ENCODE measurements around the gene TBX6.
A peak's percentile ranks its signal among the peaks of the same experiment; 100 is the strongest.

The TBX6 gene

DNA sequence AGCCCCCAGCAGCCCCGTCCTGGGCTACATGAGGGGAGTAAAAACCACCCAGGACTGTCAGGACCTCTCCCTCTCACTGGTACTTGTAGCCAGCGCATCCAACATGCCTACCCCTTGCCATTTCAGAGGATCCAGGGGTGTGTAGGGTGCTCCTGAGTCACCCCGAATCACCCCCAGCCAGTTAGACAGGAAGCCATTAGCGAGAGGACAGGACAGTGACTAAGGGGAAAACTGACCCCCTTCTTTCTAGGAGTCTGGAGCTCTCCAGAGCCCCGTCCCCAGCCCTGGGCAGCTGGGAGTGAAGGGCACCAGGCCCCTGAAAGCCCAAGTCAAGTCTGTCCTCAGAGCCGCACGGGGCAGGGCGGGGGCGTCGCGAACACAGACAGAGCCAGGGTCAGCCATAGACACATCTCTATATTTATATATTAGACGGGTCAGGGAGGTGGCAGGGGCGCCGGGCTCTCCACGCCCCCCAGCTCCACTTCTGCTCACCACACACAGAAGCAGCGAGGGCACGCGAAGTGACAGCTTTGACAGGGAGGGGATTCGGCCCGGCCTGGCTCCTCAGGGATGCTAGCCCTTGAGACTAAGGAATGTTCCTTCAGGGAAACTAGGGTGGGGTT is 22.1 kb upstream of the TBX6 start:
- no peak for DNase-seq

DNA sequence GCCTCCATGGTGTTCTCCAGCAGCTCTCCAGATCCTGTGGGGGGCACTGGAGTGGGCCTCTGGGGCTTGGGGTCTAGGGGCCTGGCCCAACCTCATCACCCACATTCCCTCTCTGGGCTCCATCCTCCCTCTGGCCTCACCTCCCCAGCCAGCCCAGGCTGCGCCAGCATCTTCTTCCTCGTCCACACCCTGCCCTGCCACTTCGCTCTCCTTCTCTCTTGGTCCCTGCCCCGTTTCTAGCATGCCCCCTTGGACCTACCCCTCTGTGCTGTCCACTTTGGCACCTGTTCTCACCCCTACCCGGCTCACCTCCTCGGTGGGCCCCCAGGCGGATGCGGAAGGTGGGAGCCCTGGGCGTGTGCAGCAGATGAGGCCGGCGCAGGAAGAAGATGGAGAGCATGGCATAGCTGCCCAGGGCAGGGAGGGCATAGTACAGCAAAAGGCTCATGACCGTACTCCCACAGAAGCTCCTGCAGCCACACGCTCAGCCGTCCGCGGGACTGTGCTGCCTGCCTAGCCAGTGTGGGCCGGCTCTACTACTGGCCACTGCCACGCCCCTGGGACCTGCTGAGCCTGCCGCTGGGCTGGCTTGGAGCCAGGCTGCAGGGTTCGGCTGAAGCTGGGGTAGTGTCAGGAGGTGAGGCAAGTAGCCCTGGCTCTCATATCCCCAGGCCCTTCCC is 21.4 kb upstream of the TBX6 start, which contains the start of gene GDPD3:
GDPD3 (minus strand) TSS at position 507 of the 680 bp plus-strand sequence; CDS start at position 448, 59 bp downstream.
- DNase-seq, result no peak

DNA sequence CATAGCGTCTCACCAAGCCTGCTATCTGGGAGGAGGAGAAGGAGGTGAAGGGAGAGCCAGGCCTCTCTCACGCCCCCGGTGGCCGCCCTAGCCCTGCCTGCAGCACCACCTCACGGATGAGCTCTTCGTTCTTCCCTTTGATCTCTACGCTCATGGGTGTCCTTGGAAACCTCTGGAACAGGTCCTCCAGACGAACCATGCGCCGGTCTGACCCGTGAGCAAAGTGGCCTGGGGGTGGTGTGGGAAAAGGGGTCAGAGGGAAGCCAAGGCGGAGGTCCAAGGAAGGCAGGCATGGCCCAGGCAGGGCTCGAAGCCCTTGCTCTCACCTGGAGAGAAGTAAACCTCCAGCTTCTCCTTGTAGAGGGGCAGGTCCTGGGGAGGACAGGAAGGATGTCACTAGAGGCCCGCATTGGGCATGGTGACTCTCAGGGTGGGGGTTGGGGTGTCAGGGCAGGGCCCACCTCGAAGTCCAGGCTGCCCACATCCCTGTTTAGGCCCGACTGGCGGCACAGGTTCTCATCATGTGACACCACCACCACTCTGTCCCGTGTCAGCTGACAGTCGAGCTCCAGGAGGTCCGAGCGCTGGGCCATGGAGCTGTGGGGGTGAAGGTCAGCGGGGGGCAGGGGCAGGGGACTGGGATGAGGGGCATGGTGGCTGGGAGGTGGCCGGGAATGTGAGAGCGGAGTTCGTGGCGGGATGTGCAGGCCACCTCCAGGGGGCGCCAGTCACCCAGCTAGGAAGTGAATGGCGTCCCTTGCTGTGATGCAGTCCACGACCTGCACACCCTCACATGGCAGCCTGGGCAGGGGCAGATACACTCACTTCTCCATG is 20.7 kb upstream of the TBX6 start:
- peak; percentile 13 to 56 (median 44) for DNase-seq

DNA sequence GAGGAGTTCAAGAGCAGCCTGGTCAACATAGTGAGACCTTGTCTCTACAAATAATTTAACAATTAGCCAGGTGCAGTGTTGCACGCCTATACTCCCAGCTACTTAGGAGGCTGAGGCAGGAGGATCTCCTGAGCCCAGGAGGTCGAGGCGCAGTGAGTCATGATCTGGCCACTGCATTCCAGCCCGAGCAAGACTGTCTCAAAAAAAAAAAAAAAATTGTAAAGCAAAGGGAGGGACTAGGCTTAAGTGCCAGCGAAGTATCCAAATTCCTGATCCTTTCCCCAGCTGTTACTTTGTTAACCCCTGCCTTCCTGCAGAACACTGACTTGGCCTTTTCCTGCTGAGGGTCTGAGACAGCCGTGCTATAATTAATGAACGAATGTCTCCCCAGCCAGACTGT is 18.9 kb upstream of the TBX6 start:
- DNase-seq, result no peak

DNA sequence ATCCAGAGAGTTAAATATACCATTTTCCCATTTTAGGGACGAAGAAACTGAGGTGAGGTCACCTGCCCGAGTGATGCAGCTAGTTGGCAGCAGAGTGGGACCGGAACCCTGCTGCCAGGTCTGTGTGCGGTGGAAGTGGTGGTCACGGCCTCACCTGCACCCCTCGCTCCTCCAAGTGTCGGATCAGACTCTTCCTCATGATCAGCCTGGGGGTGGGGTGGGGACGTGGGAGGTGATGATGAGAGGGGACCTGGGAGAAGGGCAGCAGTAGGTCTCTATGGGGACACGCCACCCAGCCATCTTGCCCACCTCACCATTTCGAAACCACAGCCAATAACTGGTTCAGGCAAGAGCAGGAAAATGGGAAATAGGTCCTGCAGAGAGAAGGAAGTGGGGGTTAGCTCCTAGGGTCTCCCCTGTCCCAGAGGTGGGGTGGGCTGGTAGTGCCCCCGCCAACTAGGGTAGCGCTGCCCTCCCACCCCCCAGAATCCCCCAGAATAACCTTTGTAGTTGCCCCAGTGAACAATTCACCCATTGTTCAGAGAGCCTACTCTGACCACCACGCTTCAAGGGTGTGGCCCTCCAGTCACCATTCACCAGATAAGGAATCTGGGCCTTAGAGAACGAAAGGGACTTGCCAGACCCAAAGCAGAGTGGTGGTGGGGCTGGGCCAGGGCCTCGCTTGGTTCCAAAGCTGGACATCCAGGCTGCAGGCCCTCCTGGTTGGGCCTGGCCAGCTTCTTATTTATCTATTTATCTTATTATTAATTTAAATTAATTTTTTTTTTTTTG is 16.5 kb upstream of the TBX6 start:
- DNase-seq, result no peak

DNA sequence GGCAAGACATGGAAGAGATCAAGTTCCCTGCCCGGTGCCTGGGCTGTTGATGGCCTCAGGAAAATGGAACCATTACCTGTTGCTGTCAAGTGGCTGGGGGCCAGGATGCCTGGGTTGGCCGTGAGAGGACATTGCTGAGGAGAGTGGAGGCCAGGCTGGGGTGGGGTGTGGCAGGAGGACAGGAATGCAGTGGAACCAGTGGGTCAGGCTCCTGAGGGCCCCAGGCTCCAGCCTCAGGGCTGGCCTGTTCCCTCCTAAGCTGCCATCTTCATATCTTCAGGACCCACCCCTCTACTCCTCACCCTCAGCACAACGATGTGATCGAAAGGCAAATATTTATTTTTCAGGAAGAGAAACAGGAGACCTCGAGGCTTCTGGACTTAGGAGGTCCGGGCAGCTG is 12.8 kb upstream of the TBX6 start:
- DNase-seq, result no peak

DNA sequence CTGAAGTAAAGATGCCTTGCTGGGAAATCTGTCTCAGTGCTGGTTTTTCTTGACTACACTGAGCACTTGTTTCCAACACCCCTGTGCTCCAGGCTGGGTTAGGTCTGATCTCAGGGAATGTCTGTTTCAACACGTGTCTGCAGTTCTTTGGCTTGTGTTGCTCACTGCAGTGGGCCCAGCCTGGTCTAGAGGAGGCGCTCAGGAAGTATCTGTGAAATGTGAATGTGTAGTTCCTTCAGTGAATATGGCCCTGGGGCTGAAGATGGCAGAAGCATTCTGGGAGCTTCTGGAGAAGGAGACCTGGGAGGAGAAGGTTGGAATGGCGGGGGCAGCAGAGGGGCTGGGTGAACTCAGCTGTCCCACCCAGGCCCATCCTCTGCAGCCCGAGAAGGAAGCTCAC is 12.4 kb upstream of the TBX6 start:
- DNase-seq, result no peak

DNA sequence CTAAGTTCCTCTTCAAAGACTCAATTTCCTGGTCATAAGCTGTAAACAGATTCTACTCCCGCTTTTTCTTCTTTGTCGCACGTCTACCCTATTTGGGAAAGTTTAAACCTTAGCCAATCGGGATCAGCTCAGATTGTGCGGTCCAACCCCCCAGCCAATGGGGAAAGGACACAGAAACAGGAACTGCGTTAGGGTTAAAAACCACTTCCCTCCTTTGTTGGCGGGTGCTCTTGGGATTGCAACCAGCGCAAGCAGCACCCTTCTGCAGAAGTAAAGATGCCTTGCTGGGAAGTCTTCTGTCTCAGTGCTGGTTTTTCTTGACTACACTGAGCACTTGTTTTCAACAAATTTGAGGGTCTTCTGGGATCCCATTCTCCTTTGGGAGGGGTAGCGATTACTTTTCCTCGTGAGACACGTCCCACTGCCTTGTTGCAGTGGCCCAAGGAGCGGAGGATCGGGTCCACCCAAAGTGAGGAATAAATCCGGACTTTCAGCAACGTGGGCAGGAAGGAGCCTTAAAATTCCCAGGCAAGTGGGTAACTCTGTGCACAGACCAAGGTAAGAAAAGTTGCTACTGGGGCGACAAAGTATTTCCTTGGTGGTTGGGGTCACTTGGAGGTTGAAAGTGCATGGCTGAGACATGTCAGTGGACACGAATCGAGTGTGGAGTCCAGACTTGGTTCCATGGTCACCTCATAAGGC is 5.3 kb upstream of the TBX6 start:
- no peak for DNase-seq

DNA sequence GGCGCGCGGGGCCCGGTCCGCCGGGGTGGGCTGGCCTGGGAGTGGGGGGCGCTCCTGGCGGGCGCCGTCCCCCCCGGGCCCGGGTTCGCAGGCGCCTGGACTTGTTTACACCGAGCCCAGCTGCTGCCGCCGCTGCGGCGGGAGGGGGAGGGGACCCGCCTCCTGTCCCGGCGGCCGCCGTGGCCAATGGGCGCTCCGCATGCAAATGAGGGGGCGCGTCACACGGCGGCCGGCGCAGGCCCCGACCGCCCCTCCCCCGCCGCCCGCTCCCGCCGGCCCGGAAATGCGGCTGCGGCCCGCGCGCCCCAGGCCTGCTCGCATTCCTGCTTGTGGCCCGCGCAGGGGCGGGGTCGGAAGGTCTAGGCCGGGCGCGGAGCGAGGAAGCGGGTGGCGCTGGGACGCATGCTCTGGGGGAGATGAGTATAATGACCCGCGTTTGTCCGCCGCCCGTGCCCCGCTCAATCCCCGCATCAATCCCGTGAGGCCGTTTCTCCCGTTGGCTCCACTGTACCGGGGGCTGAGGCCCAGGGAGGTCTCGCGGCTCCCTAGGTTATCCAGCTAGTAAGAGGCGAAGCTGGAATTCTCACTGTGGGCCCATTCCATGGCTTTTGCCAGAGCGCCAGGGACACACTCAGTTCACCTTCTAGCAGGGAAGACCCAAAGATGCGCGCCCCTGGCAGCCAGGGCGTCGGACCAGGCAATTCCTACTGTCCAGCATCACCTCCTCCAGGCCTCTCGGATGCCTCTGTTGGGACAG is 4.6 kb upstream of the TBX6 start, which contains the start of gene YPEL3:
YPEL3 (minus strand) TSS at position 109 of the 757 bp plus-strand sequence. CDS start 731 bp downstream, outside the sequence.
- peak; percentile 71 to 86 (median 84) for DNase-seq

DNA sequence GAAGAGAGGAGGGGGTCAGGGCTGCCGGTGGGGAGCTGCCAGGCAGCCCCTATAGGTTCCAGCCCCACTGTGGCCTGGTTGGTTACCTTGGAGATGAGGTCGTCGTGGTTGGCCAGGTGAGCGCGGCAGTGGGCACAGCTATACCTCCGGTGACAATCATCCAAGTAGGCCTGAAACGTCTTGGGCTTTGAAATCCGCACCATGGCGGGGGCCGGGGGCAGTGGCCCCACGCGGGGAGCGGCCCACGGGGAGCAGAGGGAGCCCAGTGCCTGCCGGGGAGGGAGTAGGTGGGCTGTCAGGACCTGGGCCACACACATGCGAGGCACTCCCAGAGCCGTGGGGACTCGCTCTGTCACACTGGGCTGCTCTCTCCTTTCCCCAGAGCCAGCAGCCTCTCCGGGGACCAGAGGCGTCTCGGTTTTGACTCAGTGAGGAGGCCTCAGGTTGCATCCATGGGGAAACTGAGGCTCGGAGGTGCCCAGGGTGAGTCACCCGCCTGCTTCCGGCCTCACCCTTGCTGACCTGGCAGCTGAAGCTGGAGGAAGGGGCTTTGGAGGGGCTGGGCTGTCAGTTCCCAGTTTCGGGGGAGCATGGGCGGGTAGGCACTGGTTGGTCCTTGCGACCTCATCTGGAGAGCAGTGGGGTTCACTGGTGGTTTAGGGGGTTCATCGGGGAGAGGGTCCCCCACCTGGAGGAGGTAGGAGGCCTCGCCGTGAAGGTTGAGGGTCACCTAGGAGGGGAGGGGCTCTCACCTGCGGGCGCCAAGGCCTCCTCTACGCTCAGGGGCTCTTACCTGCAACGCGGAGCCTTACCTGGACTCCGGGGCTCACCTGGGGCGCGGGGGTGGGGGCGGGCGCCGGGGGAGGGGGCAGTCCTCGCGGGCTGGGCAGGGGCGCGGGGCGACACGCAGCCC is 3.7 kb upstream of the TBX6 start:
- no peak for DNase-seq

DNA sequence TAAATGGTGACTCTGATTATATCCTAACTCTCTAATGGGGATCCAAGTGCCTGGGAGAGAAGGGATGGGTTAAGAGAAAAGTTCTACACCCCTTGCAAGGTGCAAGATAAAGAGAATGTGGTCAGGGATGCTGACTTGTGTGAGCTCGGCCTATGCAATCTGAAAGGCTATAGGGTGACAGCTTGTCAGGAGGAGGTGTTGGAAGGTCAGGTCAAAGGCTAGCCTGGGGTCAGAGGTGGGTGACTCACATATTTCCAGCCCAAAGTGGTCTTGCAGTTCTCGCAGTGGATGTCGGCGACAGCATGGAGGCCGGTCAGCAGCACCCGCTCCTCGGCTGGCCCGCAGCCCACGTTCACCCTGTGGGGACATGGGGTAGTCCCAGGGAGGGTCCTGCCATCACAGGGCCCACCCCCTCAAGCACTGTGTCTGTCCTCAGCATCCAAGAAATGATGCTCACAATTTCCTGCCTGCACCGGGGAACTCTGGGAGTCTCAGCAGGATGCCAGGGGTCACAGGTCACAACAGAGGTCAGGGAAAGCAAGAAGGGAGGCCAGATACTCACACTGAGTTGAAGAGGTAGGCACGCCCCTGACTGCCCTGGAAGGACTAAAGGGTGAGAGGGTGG is 2.9 kb upstream of the TBX6 start:
- no peak for DNase-seq

DNA sequence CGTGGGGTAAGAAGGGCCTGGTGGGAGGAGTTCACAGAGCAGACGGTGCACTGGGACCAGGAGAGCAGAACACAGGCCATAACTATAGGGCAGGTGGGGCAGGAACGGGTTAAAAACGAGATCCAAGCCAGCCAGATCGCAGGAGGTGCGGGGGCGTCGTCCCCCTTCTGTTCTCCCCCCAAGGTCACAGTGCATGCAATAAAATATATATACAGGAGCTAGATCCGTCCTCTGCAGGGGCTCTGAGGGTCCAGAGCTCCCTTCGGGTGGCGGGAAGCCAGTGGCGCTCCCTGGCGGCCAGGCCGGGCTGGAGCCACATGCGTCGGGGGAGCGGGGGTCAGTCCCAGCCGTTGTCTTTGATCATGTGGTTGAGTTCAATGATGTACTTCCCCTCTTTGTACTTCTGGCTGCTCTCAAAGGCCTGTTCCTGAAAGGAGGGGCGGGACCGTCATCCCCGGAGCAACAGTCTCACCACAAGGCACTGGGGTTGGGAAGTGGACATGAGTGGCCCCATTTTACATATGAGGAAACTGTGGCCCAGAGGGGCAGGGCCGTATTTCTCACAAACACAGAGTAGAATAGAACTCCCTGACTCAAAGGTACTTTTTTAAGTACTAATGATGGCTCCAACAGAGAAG is 768 bp upstream of the TBX6 start:
- peak; percentile 30 to 50 (median 41) for DNase-seq

DNA sequence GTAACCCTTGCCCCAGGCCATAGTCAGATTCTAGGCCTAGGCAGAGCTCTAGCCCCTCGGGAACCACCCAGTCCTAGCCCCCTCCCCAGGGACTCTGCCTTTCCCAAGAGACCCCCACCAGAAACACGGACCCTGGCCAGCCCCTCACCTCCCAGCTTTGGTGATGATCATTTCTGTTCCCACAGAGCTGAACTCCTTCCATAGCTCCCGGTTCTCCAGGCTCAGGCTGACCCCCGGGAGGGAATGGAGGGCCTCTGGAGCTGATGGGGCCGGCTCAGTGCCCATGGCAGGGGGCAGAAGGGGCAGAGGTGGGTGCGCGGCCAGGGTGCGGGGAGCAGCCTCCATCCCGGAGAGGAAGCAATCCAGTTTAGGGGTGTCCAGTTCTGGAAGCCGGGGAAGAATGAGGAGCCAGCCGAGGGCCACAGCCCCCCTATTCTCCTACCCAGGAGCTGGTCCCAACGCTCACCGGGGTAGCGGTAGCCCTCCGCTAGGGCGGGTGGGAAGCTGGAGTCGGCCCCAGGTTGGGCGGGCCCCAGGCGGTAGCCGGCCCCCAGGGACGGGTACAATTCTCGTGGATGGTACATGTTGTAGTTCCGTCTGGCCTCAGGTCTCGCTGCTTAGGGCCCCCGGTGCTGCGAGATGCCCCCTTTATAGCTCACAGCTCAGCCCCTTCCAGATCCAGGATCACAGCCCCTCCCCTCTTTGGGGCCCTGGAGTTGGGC is 953 bp downstream of the TBX6 start:
- no peak for DNase-seq

DNA sequence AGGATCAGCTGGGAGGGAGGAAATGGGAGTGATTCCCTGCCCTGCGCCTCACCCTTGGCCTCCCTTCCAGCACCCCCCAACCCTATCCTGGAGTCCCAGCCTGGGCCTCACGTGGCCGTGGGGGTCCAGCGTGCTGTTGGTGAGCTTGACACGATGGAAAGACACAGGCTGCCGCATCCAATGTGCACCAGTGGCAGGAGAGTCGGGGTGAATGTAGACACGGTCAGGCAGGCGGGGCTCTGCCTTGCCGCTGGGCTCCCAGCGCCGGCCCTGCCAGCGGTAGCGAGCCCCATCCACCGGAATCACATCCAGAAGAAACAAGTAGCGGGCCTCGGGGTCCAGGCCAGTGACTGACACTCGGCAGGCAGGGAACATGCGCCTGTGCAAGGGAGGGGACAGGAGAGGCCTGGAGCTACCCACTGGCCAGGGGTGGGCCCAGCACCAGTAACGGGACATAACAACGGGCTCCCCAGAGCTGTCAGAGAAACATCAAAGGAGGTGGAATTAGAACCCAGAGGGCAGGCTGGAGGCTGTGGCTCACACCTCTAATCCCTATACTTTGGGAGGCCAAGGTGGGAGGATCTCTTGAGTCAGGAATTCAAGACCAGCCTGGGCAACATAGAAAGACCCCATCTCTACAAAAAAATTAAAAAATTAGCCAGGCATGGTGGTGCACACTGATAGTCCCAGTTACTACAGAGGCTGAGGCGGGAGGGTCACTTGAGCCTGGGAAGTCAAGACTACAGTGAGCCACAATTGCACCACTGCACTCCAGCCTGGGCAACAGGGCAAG is 2.7 kb downstream of the TBX6 start:
- no peak for DNase-seq

DNA sequence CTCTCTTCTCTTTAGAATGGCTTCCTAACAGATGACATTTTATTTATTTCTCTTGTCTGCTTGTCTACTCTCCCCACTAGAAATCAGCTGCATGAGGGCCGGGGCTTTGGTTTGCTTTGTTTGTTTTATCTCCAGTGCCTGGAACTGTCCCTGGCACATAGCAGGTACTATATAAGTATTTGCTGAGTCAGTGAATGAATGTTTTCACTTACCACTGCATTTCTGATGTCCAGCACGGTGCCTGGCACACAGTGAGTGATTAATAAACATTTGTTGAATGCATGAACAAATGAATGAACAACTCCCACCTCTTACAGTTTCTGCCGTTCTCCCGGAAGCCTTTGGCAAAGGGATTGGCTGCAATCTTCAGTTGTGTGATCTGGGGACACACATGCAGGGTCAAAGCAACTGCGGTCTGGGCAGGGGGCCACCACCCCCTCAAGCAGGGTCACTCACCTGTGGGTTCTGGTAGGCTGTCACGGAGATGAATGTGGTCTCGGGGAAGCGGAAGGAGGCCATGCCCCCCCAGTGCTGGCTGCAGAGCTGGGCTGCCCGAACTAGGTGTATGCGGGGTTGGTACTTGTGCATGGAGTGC is 3.4 kb downstream of the TBX6 start:
- DNase-seq, result no peak

DNA sequence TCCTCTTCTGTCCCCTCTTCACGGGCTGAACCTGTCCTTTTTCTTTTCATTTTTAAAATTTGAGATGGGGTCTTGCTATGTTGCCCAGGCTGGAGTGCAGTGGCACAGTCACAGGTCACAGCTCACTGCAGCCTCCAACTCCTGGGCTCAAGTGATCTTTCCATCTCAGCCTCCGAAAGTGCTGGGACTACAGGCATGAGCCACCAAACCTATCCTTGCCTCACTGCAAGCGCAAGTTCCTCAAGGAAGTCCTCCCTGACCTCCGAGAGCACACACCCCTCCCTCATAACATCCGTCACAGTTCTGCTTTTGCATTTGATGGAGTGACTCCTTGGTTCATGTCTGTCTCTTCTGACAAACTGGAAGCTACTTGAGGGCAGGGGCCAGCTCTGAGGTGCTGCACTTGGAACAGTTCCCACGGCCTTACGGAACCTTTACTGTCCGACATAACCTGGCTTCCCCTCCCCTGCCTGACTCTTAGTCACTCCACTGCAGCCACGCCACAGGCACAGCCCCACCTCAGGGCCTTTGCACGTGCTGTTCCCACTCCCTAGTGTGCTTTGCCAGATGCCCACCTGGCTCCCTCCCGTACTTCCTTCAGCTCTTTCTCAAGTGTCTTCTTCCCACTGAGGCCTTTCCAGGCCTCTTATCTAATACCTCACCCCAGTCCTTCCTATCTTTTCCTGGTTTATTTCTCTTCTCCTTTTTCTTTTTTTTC is 4.4 kb downstream of the TBX6 start:
- DNase-seq, result no peak

Data from activated CD4-positive, CD25-positive, alpha-beta regulatory T cell (primary cell).